Measurements from ENCODE around the gene CASP1. TPM values are rescaled to one million over a fixed set of nuclear protein-coding genes. Genes with fewer than 3 reads are reported as not detected.
A peak's percentile ranks its signal among the peaks of the same experiment; 100 is the strongest.
"Not testable (repeated sequence)": the region's sequence is repeated elsewhere in the genome, so short reads cannot be mapped to it uniquely, and the experiment has no call there.

The CASP1 gene
- total RNA-seq, 2 donors from 2014 or later = 20.4 to 23.9 TPM

DNA sequence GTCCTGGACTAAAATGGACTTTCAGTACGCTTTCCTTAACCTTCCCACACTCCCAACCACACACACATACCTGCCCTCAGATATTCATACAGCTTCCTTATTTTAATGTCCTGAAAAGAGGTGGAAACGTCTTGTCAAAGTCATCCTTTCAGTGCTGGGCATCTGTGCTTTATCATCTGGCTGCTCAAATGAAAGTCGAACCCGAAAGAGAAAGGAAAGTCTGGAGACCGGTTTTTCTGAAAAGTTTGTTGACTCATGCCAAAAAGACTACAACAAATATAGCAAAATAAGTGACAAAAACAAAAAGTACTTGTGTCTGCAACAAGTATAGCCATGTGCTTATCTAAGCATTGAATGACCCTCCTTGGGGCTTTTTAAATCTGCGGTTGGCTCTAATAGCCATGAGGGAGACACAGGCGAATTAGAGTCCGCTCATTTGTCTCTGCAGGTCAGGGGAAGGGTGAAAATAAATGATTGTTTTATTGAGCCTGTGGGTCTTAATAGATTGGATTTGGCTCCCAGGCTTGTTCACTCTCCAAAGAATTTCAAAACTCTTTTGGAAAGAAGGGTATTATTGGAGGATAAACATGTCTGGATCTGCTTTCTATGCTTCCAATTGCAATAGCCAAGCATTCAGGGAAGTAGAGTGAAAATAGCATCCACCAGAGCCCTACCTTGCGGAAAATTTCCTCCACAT, 28.4 kb upstream of the CASP1 start:
- H3K4me3 Mint-ChIP-seq; DNase-seq; H3K36me3 Mint-ChIP-seq (ENCODE audit: insufficient read depth in 2 of 2); ATAC-seq (replicated peaks in 1 of 2); H3K9me3 Mint-ChIP-seq; H3K27me3 Mint-ChIP-seq (ENCODE audit: low read depth); H3K27ac Mint-ChIP-seq; H3K4me1 Mint-ChIP-seq (ENCODE audit: low read depth): not testable (repeated sequence)

DNA sequence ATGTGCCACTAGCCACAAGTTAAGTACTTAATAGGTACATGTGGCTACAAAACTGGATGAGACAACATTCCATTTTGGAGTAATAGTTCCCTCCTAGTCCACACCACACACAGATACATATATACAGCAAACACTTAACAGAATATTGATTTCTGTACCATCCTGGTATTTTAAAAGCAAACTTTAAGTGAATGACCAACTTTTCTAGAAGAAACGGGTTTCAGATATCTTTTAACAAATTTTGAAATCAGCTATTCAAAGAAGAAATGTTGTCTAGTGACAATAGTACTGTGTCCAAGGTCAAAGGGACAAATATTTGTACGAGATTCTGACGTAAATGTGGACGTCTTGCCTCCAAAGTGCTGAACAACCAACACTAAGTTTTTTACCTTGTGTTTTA, 22.5 kb upstream of the CASP1 start:
- no peaks in the 10 kb centered on the region for H3K36me3 Mint-ChIP-seq (ENCODE audit: insufficient read depth in 2 of 2)
- H3K27ac Mint-ChIP-seq = no peak overlapping the region
- ATAC-seq (replicated peaks in 1 of 2) (no peak), DNase-seq (no peak)
- H3K9me3 Mint-ChIP-seq = no peaks in the 10 kb centered on the region
- no peaks in the 10 kb centered on the region for H3K27me3 Mint-ChIP-seq (ENCODE audit: low read depth)
- no peaks in the 10 kb centered on the region for H3K4me1 Mint-ChIP-seq (ENCODE audit: low read depth)
- no peak overlapping the region for H3K4me3 Mint-ChIP-seq

DNA sequence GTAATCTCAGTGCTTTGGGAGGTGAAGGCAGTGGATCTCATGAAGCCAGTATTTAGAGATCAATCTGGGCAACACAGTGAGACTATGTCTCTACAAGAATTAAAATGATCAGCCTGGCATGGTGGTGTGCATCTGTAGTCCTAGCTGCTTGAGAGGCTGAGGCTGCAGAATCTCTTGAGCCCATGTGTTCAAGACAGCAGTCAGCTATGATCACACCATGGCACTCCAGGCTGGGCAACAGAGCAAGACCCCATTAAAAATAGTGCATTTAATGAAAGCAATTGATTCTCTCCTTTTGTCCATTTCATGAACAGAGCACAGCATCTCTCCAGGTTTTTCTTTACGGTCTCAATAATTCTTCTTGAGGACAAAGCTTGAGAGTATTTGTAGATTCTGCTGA, 21.5 kb upstream of the CASP1 start:
- H3K4me3 Mint-ChIP-seq = no peak overlapping the region
- H3K9me3 Mint-ChIP-seq = no peaks in the 10 kb centered on the region

DNA sequence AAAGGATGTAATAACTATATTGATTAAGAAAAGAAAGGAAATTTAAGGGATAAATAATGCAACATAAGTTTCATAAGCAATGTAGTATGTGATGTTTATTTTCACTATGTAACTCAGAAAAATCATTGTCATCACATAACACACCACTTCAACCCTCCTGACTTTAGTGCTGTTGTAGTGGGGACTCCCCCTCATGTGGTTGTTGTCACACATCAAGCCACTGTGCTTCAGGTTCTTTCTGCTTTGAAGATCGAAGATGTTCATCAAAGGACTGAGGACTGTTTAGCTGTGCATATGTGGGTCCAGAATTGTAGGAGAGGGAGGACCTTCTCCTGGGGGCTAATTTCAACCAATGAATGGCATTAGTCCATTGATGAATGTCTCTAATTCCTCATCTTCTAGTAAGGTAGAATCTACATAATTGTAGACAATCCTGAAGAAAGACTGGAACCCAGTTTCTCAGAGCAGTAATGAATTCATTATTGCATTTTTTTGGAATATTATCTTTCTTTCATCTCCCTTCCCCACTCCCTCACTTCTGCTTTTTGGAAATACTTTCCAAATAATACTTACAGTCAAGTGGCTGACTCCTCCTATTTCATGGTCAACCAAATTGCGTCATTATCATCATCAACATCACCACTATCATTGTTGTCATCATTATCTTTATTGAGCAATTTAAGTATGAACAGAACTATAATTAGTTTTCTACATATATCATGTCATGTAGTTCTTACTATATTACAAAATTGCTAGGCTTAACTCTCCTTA, 20.0 kb upstream of the CASP1 start:
- Mint-ChIP-seq H3K4me1 (ENCODE audit: low read depth) (no peaks in the 10 kb centered on the region), H3K4me3 (no peak overlapping the region), H3K27me3 (ENCODE audit: low read depth) (no peaks in the 10 kb centered on the region), H3K27ac (no peak overlapping the region), H3K36me3 (ENCODE audit: insufficient read depth in 2 of 2) (no peaks in the 10 kb centered on the region), H3K9me3 (no peaks in the 10 kb centered on the region)
- no peak for DNase-seq
- peak in 1 of 2 donors; percentile 42 for ATAC-seq (replicated peaks in 1 of 2)

More for the DNA sequence above, 21.5 kb upstream of the CASP1 start:
- Mint-ChIP-seq H3K27ac (no peak overlapping the region), H3K36me3 (ENCODE audit: insufficient read depth in 2 of 2) (no peaks in the 10 kb centered on the region), H3K27me3 (ENCODE audit: low read depth) (no peaks in the 10 kb centered on the region), H3K4me1 (ENCODE audit: low read depth) (no peaks in the 10 kb centered on the region)
- ATAC-seq (replicated peaks in 1 of 2) (no peak), DNase-seq (no peak)

DNA sequence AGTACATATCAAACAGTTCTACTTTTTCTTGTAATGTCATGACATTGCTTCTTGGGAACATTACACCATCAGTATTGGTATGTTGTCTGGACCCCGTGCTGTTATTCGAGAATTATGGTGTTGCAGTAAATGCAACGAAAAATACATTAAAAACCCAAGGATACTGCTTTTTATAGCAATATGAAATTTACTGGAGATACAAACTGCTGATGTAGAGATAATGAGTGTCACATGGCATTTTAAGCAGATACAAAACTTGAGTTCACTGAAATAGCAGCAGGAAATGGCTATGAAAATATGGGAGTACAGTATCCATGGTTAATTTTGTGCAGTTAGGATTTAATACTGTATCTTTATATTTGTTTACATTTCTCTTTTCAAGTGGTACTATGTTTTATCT, 17.5 kb upstream of the CASP1 start:
- Mint-ChIP-seq H3K27ac (no peak overlapping the region), H3K4me3 (no peak overlapping the region), H3K27me3 (ENCODE audit: low read depth) (no peaks in the 10 kb centered on the region), H3K4me1 (ENCODE audit: low read depth) (no peaks in the 10 kb centered on the region), H3K9me3 (no peaks in the 10 kb centered on the region), H3K36me3 (ENCODE audit: insufficient read depth in 2 of 2) (no peaks in the 10 kb centered on the region)
- DNase-seq = no peak
- ATAC-seq (replicated peaks in 1 of 2) = no peak

DNA sequence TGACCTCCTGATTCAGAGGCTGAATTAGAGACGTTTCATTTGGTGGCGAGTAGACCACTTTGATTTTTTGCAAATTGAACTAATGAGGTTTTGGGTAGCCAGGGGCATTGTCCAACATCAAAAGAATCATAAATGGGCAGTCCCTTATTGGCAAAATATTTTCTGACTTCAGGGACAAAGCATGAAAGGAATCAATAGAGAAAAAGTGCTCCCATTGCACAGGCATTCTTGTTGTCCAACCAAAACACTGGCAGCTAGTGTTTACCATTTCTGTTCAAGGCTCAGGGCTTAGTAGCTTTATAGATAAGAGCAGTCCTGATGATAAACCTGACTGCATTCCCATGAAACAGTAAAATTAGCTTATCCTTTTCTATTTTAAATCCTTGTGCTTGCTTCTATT, 16.6 kb upstream of the CASP1 start:
- Mint-ChIP-seq H3K27me3 (ENCODE audit: low read depth) (no peaks in the 10 kb centered on the region), H3K4me3 (no peak overlapping the region), H3K27ac (no peak overlapping the region), H3K9me3 (no peaks in the 10 kb centered on the region), H3K36me3 (ENCODE audit: insufficient read depth in 2 of 2) (no peaks in the 10 kb centered on the region), H3K4me1 (ENCODE audit: low read depth) (peaks cover 9% of the 10 kb centered on the region)
- ATAC-seq (replicated peaks in 1 of 2) = no peak
- no peak for DNase-seq

DNA sequence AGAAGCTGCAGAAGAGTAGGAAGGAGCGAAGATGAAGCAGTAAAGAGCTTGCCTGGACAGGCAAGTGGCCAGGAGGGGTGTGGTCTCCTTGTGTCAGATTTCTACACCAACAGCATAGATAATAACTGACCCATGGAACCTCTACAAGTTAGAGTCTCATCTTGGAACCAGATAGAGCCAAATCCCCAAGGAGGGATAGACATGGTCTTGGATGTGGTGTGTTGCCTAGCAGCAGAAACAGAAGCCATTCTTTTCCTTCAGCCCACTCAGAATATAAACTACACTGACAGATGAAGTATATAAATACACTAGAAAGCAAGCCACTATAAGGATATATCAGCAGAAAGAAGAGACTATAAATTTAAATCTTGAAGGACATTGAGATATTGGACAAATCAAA, 14.5 kb upstream of the CASP1 start:
- Mint-ChIP-seq H3K4me1 (ENCODE audit: low read depth) (peaks cover 29% of the 10 kb centered on the region), H3K4me3 (no peak overlapping the region), H3K9me3 (no peaks in the 10 kb centered on the region), H3K27ac (no peak overlapping the region), H3K27me3 (ENCODE audit: low read depth) (no peaks in the 10 kb centered on the region), H3K36me3 (ENCODE audit: insufficient read depth in 2 of 2) (no peaks in the 10 kb centered on the region)
- no peak for DNase-seq
- no peak for ATAC-seq (replicated peaks in 1 of 2)

DNA sequence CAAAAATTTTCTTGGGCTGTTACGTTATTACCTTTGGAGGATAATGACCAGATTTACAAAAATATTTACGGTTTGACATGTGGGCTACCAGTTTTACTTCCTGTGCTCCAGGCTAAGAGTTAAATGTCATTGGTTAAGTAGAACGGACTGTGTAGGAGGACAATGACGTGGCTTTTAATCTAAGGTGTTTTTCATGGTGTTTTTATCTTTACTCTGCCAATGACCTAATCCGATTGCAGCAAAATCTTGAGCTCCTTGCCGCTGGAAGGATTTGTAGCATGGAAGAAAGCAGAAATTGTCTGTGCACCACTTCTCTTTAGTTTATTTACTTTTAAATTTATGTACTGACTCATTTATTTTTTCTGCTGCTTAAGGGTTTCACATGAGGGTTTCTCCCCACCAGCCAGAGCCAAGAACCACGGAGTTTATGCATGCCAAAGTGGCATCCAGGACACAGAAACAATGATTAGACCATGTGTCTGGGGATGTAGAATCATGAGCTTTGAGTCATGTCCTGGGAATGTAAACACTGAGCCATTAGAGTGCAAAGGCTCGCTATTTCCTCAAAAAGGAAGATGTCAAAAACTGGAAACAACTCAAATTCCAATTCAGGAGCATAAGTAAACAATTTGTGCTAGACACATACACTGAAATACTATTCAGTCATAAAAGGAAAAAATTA, 12.1 kb upstream of the CASP1 start:
- no peak overlapping the region for H3K27ac Mint-ChIP-seq
- H3K4me3 Mint-ChIP-seq = no peak overlapping the region
- DNase-seq (no peak), ATAC-seq (replicated peaks in 1 of 2) (no peak)
- peaks cover 49% of the 10 kb centered on the region for H3K4me1 Mint-ChIP-seq (ENCODE audit: low read depth)
- H3K9me3 Mint-ChIP-seq = no peaks in the 10 kb centered on the region
- H3K27me3 Mint-ChIP-seq (ENCODE audit: low read depth) = no peaks in the 10 kb centered on the region
- H3K36me3 Mint-ChIP-seq (ENCODE audit: insufficient read depth in 2 of 2) = no peaks in the 10 kb centered on the region

DNA sequence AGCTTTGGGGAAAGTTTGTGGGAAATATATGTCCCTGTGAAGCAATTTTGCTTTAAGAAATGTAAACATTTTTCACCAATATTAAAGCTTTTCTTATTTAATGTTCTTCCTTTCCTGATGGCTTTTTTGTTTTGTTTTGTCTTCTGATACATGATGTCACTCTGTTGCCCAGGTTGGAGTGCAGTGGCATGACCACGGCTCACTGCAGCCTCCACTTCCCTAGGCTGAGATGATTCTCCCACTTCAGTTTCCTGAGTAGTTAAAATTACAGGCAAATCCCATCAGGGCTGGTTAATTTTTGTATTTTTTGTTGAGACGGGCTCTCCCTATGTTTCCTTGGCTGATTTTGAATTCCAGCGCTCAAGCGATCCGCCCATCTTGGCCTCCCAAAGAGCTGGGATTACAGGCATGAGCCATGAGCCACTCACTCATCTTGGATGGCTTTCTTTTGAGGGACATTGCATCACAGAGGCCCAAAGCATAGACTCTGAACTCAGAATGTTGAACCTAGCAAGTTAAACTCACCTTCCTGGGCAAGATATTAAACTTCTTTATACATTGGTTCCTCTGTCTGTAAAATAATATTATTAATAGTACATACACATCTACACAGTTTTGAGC, 10.8 kb upstream of the CASP1 start:
- no peaks in the 10 kb centered on the region for H3K27me3 Mint-ChIP-seq (ENCODE audit: low read depth)
- H3K27ac Mint-ChIP-seq = peak overlapping the region; percentile 69
- no peaks in the 10 kb centered on the region for H3K9me3 Mint-ChIP-seq
- H3K36me3 Mint-ChIP-seq (ENCODE audit: insufficient read depth in 2 of 2) = peaks cover 1 to 3% of the 10 kb centered on the region in 2 donors
- peak overlapping the region; percentile 30 to 93 for H3K4me3 Mint-ChIP-seq
- H3K4me1 Mint-ChIP-seq (ENCODE audit: low read depth) = peaks cover 58% of the 10 kb centered on the region
- ATAC-seq (replicated peaks in 1 of 2) (no peak), DNase-seq (no peak)

DNA sequence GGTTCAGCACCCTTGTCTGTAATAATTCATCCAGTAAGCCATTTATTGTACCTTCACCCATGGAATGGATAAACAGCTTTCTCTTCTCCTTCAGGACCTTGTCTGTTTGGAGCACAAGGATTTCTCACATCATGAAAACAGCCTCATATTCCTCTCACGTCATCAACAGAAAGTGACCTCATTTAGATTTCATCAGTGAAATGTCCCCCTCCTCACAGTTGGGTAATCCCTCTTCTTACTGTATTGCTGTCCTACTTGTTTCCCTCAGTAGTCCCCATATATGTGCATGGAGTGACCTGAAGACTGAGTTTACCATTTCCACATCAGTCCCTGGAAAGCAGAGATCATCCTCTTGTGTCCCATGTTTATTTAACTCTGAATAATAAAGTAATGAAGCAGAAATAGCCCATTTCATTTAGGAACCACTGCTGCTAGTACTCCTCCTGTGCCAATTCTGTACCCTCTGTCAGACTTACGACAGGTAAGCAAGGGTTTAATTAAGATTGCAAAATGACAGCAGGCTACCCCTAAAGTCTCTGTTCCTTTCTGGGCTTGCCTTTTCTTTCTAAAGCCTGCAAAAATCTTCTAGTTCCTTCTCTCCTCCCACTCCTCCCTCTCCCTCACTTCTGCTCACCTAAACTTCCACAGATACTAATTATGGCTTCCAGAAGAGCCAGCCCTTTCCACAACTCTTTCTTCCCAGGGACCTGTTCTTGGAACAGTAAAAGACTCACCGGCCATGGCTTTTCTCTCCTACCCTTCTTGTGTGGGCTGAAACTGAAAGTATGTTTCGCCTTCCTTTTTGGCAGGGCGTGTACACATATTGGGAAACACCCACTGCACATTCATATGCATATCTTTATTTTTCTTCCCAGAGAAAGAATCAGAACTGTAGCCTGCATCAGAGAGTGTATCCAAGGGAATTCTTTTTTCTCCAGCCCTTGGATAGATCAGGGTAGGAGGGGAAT, 9.9 kb upstream of the CASP1 start, which contains the start of gene CARD16:
CARD16 (minus strand) TSS at position 779 of the 968 bp plus-strand sequence; CDS start at position 741, 38 bp downstream.
- Mint-ChIP-seq H3K27ac (peak within 1 kb of the TSS; percentile 94), H3K4me3 (peak within 1 kb of the TSS; percentile 88 to 93), H3K4me1 (ENCODE audit: low read depth) (peaks cover 61% of the 10 kb centered on the region)
- H3K36me3 Mint-ChIP-seq (ENCODE audit: insufficient read depth in 2 of 2); H3K27me3 Mint-ChIP-seq (ENCODE audit: low read depth); H3K9me3 Mint-ChIP-seq: not testable (repeated sequence)
- ATAC-seq (replicated peaks in 1 of 2) (peak; percentile 87 to 93), DNase-seq (peak; percentile 28 to 42)

DNA sequence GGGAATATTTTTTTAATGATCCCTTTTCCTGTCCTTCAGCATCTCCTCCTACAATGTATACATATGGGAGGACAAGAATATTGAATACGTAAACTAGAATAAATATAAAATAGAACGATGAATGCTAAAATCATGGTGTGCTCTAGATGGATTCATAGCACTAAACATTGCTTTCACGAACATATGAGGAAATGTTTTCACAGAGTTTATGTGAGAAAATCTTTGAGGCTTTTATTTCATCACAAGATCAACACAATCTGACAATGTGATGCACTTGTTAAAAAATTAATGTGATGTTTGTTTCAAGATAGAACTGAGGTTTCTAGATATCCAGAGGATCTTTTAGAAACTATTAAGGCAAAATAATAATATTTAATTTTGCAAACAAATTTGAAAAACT, 7.2 kb upstream of the CASP1 start:
- Mint-ChIP-seq H3K4me3 (no peak overlapping the region), H3K36me3 (ENCODE audit: insufficient read depth in 2 of 2) (peaks cover 4 to 5% of the 10 kb centered on the region in 2 donors), H3K27me3 (ENCODE audit: low read depth) (no peaks in the 10 kb centered on the region), H3K9me3 (peaks cover 2% of the 10 kb centered on the region in 2 donors), H3K4me1 (ENCODE audit: low read depth) (peaks cover 66% of the 10 kb centered on the region), H3K27ac (no peak overlapping the region)
- no peak for ATAC-seq (replicated peaks in 1 of 2)
- no peak for DNase-seq

DNA sequence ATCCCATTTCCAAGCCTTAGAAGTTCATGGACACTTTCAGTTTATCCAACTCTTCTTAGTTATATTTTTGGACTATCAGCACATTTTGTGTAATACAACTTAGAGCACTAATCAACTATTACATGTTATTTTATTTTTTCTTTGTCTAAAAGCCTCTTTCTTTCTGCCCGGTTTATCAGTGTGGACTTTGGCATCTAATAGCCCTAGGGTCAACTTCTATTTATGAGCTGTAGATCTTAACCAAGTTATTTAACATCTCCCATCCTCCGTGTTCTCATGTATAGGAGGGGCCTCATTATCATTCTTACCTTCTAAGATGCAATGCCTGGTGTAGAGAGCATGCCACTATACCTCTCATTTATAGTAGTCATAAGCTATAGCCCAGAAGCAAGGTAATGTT, 5.8 kb upstream of the CASP1 start:
- peaks cover 4 to 5% of the 10 kb centered on the region in 2 donors for H3K36me3 Mint-ChIP-seq (ENCODE audit: insufficient read depth in 2 of 2)
- no peak for ATAC-seq (replicated peaks in 1 of 2)

More for the DNA sequence above, 5.8 kb upstream of the CASP1 start:
- H3K4me3 Mint-ChIP-seq = no peak overlapping the region
- no peak for DNase-seq
- no peak overlapping the region for H3K27ac Mint-ChIP-seq
- no peaks in the 10 kb centered on the region for H3K27me3 Mint-ChIP-seq (ENCODE audit: low read depth)
- peaks cover 2% of the 10 kb centered on the region in 2 donors for H3K9me3 Mint-ChIP-seq
- peaks cover 53% of the 10 kb centered on the region for H3K4me1 Mint-ChIP-seq (ENCODE audit: low read depth)
